GM23338 (cell line): ENCODE results near the gene BARX1. TPM values are rescaled to one million over a fixed set of nuclear protein-coding genes. Genes with fewer than 3 reads are reported as not detected.

Source experiments
- ATAC-seq: fragments of 200-7000 bp; cut with Tn5 transposase; 3 replicates; pipeline ENCODE4 v1.9.1; 2020
- DNase-seq: peaks from one replicate; pipeline ENCODE4 v3.0.0-alpha.2; 2015; ENCODE audit warnings: low spot score
- H2AFZ ChIP-seq: fragments of 200-600 bp; sonication (generic); 2 replicates; pipeline ENCODE4 v1.8.0; 2016; ENCODE audit warnings: antibody characterized with exemption, mild to moderate bottlenecking, moderate library complexity
- H3F3A ChIP-seq: fragments of 200-600 bp; sonication (generic); replicated peaks from 2 replicates; pipeline ENCODE4 v1.8.0; 2017; ENCODE audit warnings: antibody characterized with exemption, mixed run types, low read depth
- H3K27ac ChIP-seq: fragments of 200-600 bp; sonication (generic); 2 replicates; pipeline ENCODE4 v1.6.1; 2016; ENCODE audit warnings: low read depth
- H3K27me3 ChIP-seq: fragments of 200-600 bp; sonication (generic); 2 replicates; pipeline ENCODE4 v1.8.0; 2016; ENCODE audit warnings: mild to moderate bottlenecking, mixed run types, moderate library complexity; ENCODE audit not compliant: insufficient read depth
- H3K36me3 ChIP-seq: fragments of 200-600 bp; sonication (generic); 2 replicates; pipeline ENCODE4 v1.8.0; 2016; ENCODE audit warnings: mild to moderate bottlenecking; ENCODE audit not compliant: insufficient read depth
- H3K4me1 ChIP-seq: fragments of 200-600 bp; sonication (generic); 2 replicates; pipeline ENCODE4 v1.8.0; 2016; ENCODE audit warnings: mild to moderate bottlenecking, moderate library complexity; ENCODE audit not compliant: insufficient read depth
- H3K4me2 ChIP-seq: fragments of 200-600 bp; sonication (generic); 2 replicates; pipeline ENCODE4 v1.7.1; 2017; ENCODE audit warnings: mixed run types
- H3K4me3 ChIP-seq: fragments of 200-600 bp; sonication (generic); 2 replicates; pipeline ENCODE4 v1.6.1; 2016; ENCODE audit warnings: mixed run types
- H3K79me2 ChIP-seq: fragments of 200-600 bp; sonication (generic); replicated peaks from 2 replicates; pipeline ENCODE4 v1.8.0; 2017; ENCODE audit warnings: mild to moderate bottlenecking; ENCODE audit not compliant: insufficient read depth
- H3K9me2 ChIP-seq: fragments of 200-600 bp; sonication (generic); 2 replicates; pipeline ENCODE4 v1.8.0; 2017; ENCODE audit not compliant: insufficient read depth
- H4K20me1 ChIP-seq: fragments of 200-600 bp; sonication (generic); replicated peaks from 2 replicates; pipeline ENCODE4 v1.8.0; 2017; ENCODE audit warnings: mild to moderate bottlenecking; ENCODE audit not compliant: insufficient read depth
- H3K27ac Mint-ChIP-seq: 2 replicates; pipeline ENCODE4 v1.8.0; 2020; ENCODE audit warnings: inconsistent platforms, mild to moderate bottlenecking, moderate library complexity, mixed read lengths
- H3K27me3 Mint-ChIP-seq: 3 replicates; pipeline ENCODE4 v1.8.0; 2022; ENCODE audit warnings: low read depth, mild to moderate bottlenecking, moderate library complexity, mixed read lengths, inconsistent platforms; ENCODE audit not compliant: insufficient read depth, poor library complexity
- H3K36me3 Mint-ChIP-seq: 3 replicates; pipeline ENCODE4 v1.8.0; 2021; ENCODE audit warnings: low read depth, mild to moderate bottlenecking, inconsistent platforms, moderate library complexity, mixed read lengths
- H3K4me1 Mint-ChIP-seq: 3 replicates; pipeline ENCODE4 v1.8.0; 2020; ENCODE audit warnings: mild to moderate bottlenecking, inconsistent platforms, mixed read lengths
- H3K4me3 Mint-ChIP-seq: 3 replicates; pipeline ENCODE4 v1.8.0; 2021; ENCODE audit warnings: moderate library complexity, mild to moderate bottlenecking, inconsistent platforms, mixed read lengths
- H3K9me3 Mint-ChIP-seq: 3 replicates; pipeline ENCODE4 v1.8.0; 2020; ENCODE audit warnings: moderate library complexity, mild to moderate bottlenecking, inconsistent platforms, mixed read lengths
- CTCF ChIP-seq, 2 experiments: fragments of 200-600 bp in 1 of 2; sonication (generic) in 1 of 2; conservative IDR thresholded peaks; 2 replicates each; pipeline versions ENCODE4 v1.5.1 to v1.6.1; 2016 to 2017; ENCODE audit warnings: antibody characterized with exemption in 2 of 2, low read depth in 2 of 2, mild to moderate bottlenecking in 2 of 2, moderate library complexity in 1 of 2
- ETS1 ChIP-seq: IDR thresholded peaks from 2 replicates; pipeline ENCODE4 v1.6.1; 2016; ENCODE audit warnings: antibody characterized with exemption
- EZH2phosphoT487 ChIP-seq: fragments of 200-600 bp; sonication (generic); IDR thresholded peaks from one replicate; pipeline ENCODE4 v1.8.1; 2018; ENCODE audit warnings: antibody characterized with exemption; ENCODE audit not compliant: unreplicated experiment
- NANOG ChIP-seq: IDR thresholded peaks from 2 replicates; pipeline ENCODE4 v1.6.1; 2016; ENCODE audit warnings: antibody characterized with exemption, borderline replicate concordance
- POLR2AphosphoS5 ChIP-seq: IDR thresholded peaks from 2 replicates; pipeline ENCODE4 v1.6.1; 2016; ENCODE audit warnings: antibody characterized with exemption, low read depth
- REST ChIP-seq: IDR thresholded peaks from one replicate; pipeline ENCODE4 v1.6.1; 2018; ENCODE audit warnings: antibody characterized with exemption; ENCODE audit not compliant: unreplicated experiment
- ZNF114 ChIP-seq: fragments of 250-450 bp; sonication (Bioruptor Pico); IDR thresholded peaks from 2 replicates; pipeline ENCODE4 v1.5.0; 2020; ENCODE audit warnings: mild to moderate bottlenecking, moderate library complexity
- ZNF331 ChIP-seq: fragments of 250-450 bp; sonication (Bioruptor Pico); IDR thresholded peaks from 2 replicates; pipeline ENCODE4 v1.5.0; 2020; ENCODE audit warnings: low read depth, mild to moderate bottlenecking, moderate library complexity
- polyA plus RNA-seq: library from polyadenylated mRNA; unstranded; fragments of >200 nt; fragmentation: Nextera tagmentation; extraction: Ambion mirVana; gene quantifications from 2 replicates; pipeline ENCODE4 v1.2.1, GENCODE V29; 2016
- total RNA-seq: library from RNA; depleted of rRNA; stranded (reverse); fragments of >200 nt; shearing (Covaris generic); gene quantifications from 2 replicates; pipeline ENCODE4 v1.2.3, GENCODE V29; 2014

Gene BARX1
- total and polyA plus RNA-seq, 2 experiments from 2014 or later, result 0.87 to 1.6 TPM

- DNase-seq, result peak; percentile 64
- no peak overlapping the region for H3K27ac ChIP-seq
- H3K9me3 Mint-ChIP-seq, result peaks cover 11% of the 10 kb centered on the region; the same call in 2 of the 3 replicates
- no peak overlapping the region for H3K4me3 Mint-ChIP-seq
- H3K27ac Mint-ChIP-seq, result no peak overlapping the region
- no peaks in the 10 kb centered on the region for H3K79me2 ChIP-seq
- TF ChIP-seq ETS1, result no peak
- TF ChIP-seq NANOG, result no peak
- TF ChIP-seq EZH2phosphoT487, result no peak
- no peak for TF ChIP-seq REST
- no peak for TF ChIP-seq ZNF331 (CRISPR knock-in tag)
- TF ChIP-seq ZNF114 (CRISPR knock-in tag), result no peak
- no peak for TF ChIP-seq POLR2AphosphoS5
- peak; percentile 40 to 70 for TF ChIP-seq CTCF (conservative IDR thresholded peaks at IDR 0.05; ENCODE audit: low read depth in 2 of 2)
- peaks cover 19% of the 10 kb centered on the region for H3K27me3 ChIP-seq
- H3K4me1 ChIP-seq, result peaks cover 10% of the 10 kb centered on the region; the same call in 1 of the 2 replicates
- H3K36me3 Mint-ChIP-seq, result 0 out of 3 replicates have a peak, but pooled peaks cover 4% of the 10 kb centered on the region
- H3F3A ChIP-seq, result no peaks in the 10 kb centered on the region
- H3K9me2 ChIP-seq, result no peaks in the 10 kb centered on the region
- no peak overlapping the region for H3K4me2 ChIP-seq
- peaks cover 3% of the 10 kb centered on the region; the same call in 1 of the 2 replicates for H4K20me1 ChIP-seq
- H2AFZ ChIP-seq, result no peak overlapping the region
- ATAC-seq, result peak; percentile 73
- H3K4me1 Mint-ChIP-seq, result peaks cover 11% of the 10 kb centered on the region; the same call in 2 of the 3 replicates
- H3K4me3 ChIP-seq, result no peak overlapping the region
- H3K36me3 ChIP-seq, result no peaks in the 10 kb centered on the region
- H3K27me3 Mint-ChIP-seq, result peaks cover 21% of the 10 kb centered on the region
Measured at GRCh38 chr9:93965830-93966577, 10.8 kb upstream of the BARX1 start.
